K562 (cell line): ENCODE measurements around the gene DGCR8. TPM values are rescaled to one million over a fixed set of nuclear protein-coding genes. Genes with fewer than 3 reads are reported as not detected.

Experiments used
- CEBPB ChIP-seq: fragments of 450-650 bp; IDR thresholded peaks from 2 replicates; pipeline ENCODE4 v1.6.1; 2016; ENCODE audit warnings: missing genetic modification characterization, missing compliant biosample characterization
- DPF2 ChIP-seq: fragments of 450-650 bp; IDR thresholded peaks from 2 replicates; pipeline ENCODE4 v1.6.1; 2016
- KDM4B ChIP-seq, 2 experiments: fragments of 450-650 bp in 1 of 2; sonication (generic) in 1 of 2; IDR thresholded peaks; 2 replicates each; pipeline ENCODE4 v1.6.1; 2016 to 2017; ENCODE audit warnings: borderline replicate concordance in 2 of 2, antibody characterized with exemption in 1 of 2, low read depth in 1 of 2, mild to moderate bottlenecking in 1 of 2
- NFE2L1 ChIP-seq: fragments of 450-650 bp; IDR thresholded peaks from 2 replicates; pipeline ENCODE4 v1.6.1; 2016; ENCODE audit warnings: missing genetic modification characterization, low read depth, mild to moderate bottlenecking, missing compliant biosample characterization, moderate library complexity, borderline replicate concordance
- POLR2H ChIP-seq: IDR thresholded peaks from 2 replicates; pipeline ENCODE4 v1.6.1; 2016; ENCODE audit warnings: missing genetic modification characterization, low read depth, mild to moderate bottlenecking, control low read depth, missing compliant biosample characterization, moderate library complexity
- RAD21 ChIP-seq, 2 experiments: fragments of 250-450 bp in 1 of 2; fragments of 450-650 bp in 1 of 2; sonication (Bioruptor Pico) in 1 of 2; formaldehyde crosslinking in 1 of 2; IDR thresholded peaks in 1 of 2; conservative IDR thresholded peaks in 1 of 2; 2 replicates each; pipeline versions ENCODE4 v1.4.0 to v1.8.0; 2020 to 2022; ENCODE audit warnings: mild to moderate bottlenecking in 2 of 2, moderate library complexity in 1 of 2
- RB1 ChIP-seq: fragments of 450-650 bp; IDR thresholded peaks from 2 replicates; pipeline ENCODE4 v1.6.1; 2017; ENCODE audit warnings: low read depth, mild to moderate bottlenecking
- SIX5 ChIP-seq, 2 experiments: IDR thresholded peaks; 2 replicates each; pipeline ENCODE4 v1.6.1; 2011; ENCODE audit warnings: low read length in 2 of 2, borderline replicate concordance in 1 of 2, low read depth in 1 of 2, mild to moderate bottlenecking in 1 of 2, moderate library complexity in 1 of 2; ENCODE audit not compliant: insufficient read depth in 1 of 2
- TBP ChIP-seq: optimal IDR thresholded peaks from 2 replicates; pipeline ENCODE3; 2011; ENCODE audit warnings: low read depth, low read length, improper control_type of control experiment
- TCF7 ChIP-seq: sonication (generic); IDR thresholded peaks from 2 replicates; pipeline ENCODE4 v1.6.1; 2016; ENCODE audit warnings: antibody characterized with exemption, borderline replicate concordance
- ZBTB1 ChIP-seq: sonication (generic); formaldehyde crosslinking; IDR thresholded peaks from 2 replicates; pipeline ENCODE4 v1.8.1; 2023; ENCODE audit warnings: missing genetic modification reagents, low read depth, mild to moderate bottlenecking, borderline replicate concordance
- ZC3H4 ChIP-seq: sonication (generic); formaldehyde crosslinking; IDR thresholded peaks from 2 replicates; pipeline ENCODE4 v1.9.0; 2021; ENCODE audit warnings: missing genetic modification reagents, borderline replicate concordance
- ZNF121 ChIP-seq: sonication (generic); formaldehyde crosslinking; conservative IDR thresholded peaks from 2 replicates; pipeline ENCODE4 v1.8.0; 2022; ENCODE audit warnings: missing genetic modification reagents
- polyA plus RNA-seq, 8 experiments: library from polyadenylated mRNA; depleted of rRNA in 4 of 8; stranded (reverse) in 5 of 8; unstranded in 3 of 8; fragments of >200 nt; fragmentation: Nextera tagmentation in 2 of 8; fragmentation: Illumina TruSeq in 1 of 8; extraction: Ambion mirVana in 2 of 8; extraction: Trizol in 1 of 8; gene quantifications; 2 replicates each; pipeline versions ENCODE4 v1.2.1 to v1.2.3, GENCODE V29; 2011 to 2014; ENCODE audit warnings: inconsistent platforms in 1 of 8, missing spikeins in 1 of 8
- total RNA-seq, 7 experiments: library from RNA; depleted of rRNA in 6 of 7; stranded (reverse); fragments of >200 nt in 6 of 7; fragmentation: Illumina TruSeq in 2 of 7; extraction: Trizol in 2 of 7; gene quantifications; 2 replicates each; pipeline versions ENCODE4 v1.2.1 to v1.2.3, GENCODE V29; 2011 to 2021; ENCODE audit warnings: low replicate concordance in 1 of 7
- TF ChIP-seq, protein P1 (sequence below): fragments of 200-600 bp; sonication (generic); IDR thresholded peaks from one replicate; pipeline ENCODE4 v1.6.1; 2012; ENCODE audit warnings: mild to moderate bottlenecking, low read depth, low read length, inconsistent platforms
- TF ChIP-seq, protein P2 (sequence below): fragments of 450-650 bp; formaldehyde crosslinking; IDR thresholded peaks from 2 replicates; pipeline ENCODE4 v1.4.0; 2022; ENCODE audit warnings: mild to moderate bottlenecking, moderate library complexity
- TF ChIP-seq, protein P3 (sequence below): sonication (generic); formaldehyde crosslinking; IDR thresholded peaks from 2 replicates; pipeline ENCODE4 v1.9.0; 2022; ENCODE audit warnings: mild to moderate bottlenecking, missing genetic modification reagents

The DGCR8 gene
- total and polyA plus RNA-seq, 9 of the 15 experiments (the other 6 are each of a cell fraction or from before 2014, with no cell fraction given) = 5.9 to 144 (median 80.1) TPM

DNA sequence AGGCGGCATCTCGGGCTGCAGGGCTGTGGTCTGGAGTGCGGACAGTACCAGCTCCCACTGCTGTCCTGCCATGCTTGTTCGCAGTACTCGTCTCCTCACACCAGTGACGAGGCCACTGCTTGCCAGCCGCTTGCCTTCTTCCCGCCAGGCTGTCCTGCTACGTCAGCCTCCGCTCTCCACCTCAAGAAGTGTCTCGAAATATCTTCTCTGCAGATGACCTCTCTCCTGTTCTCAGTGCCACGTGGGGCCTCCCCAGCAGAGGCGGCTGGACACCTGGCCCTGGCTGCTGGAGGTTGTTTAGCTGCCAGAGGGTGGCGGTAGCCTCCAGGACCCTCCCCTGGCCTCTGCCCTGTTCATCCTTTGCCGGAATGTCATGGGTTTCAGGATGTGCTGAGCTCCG lies 73.9 kb downstream of the DGCR8 start (continued):
- TF ChIP-seq, protein P1, sequence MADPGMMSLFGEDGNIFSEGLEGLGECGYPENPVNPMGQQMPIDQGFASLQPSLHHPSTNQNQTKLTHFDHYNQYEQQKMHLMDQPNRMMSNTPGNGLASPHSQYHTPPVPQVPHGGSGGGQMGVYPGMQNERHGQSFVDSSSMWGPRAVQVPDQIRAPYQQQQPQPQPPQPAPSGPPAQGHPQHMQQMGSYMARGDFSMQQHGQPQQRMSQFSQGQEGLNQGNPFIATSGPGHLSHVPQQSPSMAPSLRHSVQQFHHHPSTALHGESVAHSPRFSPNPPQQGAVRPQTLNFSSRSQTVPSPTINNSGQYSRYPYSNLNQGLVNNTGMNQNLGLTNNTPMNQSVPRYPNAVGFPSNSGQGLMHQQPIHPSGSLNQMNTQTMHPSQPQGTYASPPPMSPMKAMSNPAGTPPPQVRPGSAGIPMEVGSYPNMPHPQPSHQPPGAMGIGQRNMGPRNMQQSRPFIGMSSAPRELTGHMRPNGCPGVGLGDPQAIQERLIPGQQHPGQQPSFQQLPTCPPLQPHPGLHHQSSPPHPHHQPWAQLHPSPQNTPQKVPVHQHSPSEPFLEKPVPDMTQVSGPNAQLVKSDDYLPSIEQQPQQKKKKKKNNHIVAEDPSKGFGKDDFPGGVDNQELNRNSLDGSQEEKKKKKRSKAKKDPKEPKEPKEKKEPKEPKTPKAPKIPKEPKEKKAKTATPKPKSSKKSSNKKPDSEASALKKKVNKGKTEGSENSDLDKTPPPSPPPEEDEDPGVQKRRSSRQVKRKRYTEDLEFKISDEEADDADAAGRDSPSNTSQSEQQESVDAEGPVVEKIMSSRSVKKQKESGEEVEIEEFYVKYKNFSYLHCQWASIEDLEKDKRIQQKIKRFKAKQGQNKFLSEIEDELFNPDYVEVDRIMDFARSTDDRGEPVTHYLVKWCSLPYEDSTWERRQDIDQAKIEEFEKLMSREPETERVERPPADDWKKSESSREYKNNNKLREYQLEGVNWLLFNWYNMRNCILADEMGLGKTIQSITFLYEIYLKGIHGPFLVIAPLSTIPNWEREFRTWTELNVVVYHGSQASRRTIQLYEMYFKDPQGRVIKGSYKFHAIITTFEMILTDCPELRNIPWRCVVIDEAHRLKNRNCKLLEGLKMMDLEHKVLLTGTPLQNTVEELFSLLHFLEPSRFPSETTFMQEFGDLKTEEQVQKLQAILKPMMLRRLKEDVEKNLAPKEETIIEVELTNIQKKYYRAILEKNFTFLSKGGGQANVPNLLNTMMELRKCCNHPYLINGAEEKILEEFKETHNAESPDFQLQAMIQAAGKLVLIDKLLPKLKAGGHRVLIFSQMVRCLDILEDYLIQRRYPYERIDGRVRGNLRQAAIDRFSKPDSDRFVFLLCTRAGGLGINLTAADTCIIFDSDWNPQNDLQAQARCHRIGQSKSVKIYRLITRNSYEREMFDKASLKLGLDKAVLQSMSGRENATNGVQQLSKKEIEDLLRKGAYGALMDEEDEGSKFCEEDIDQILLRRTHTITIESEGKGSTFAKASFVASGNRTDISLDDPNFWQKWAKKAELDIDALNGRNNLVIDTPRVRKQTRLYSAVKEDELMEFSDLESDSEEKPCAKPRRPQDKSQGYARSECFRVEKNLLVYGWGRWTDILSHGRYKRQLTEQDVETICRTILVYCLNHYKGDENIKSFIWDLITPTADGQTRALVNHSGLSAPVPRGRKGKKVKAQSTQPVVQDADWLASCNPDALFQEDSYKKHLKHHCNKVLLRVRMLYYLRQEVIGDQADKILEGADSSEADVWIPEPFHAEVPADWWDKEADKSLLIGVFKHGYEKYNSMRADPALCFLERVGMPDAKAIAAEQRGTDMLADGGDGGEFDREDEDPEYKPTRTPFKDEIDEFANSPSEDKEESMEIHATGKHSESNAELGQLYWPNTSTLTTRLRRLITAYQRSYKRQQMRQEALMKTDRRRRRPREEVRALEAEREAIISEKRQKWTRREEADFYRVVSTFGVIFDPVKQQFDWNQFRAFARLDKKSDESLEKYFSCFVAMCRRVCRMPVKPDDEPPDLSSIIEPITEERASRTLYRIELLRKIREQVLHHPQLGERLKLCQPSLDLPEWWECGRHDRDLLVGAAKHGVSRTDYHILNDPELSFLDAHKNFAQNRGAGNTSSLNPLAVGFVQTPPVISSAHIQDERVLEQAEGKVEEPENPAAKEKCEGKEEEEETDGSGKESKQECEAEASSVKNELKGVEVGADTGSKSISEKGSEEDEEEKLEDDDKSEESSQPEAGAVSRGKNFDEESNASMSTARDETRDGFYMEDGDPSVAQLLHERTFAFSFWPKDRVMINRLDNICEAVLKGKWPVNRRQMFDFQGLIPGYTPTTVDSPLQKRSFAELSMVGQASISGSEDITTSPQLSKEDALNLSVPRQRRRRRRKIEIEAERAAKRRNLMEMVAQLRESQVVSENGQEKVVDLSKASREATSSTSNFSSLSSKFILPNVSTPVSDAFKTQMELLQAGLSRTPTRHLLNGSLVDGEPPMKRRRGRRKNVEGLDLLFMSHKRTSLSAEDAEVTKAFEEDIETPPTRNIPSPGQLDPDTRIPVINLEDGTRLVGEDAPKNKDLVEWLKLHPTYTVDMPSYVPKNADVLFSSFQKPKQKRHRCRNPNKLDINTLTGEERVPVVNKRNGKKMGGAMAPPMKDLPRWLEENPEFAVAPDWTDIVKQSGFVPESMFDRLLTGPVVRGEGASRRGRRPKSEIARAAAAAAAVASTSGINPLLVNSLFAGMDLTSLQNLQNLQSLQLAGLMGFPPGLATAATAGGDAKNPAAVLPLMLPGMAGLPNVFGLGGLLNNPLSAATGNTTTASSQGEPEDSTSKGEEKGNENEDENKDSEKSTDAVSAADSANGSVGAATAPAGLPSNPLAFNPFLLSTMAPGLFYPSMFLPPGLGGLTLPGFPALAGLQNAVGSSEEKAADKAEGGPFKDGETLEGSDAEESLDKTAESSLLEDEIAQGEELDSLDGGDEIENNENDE = no peak
- TF ChIP-seq TCF7 (0 out of 2 replicates have a peak, but pooled peaks have one; percentile 41), RB1 (no peak), CEBPB (tag) (no peak), KDM4B (IDR thresholded peaks at IDR 0.05; ENCODE audit: borderline replicate concordance in 2 of 2, low read depth in 1 of 2) (0 out of 4 replicates have a peak, but pooled peaks of 1 of the 2 experiments have one; percentile 5), SIX5 (IDR thresholded peaks at IDR 0.05; ENCODE audit: borderline replicate concordance in 1 of 2, insufficient read depth in 1 of 2, low read depth in 1 of 2, low read length in 2 of 2) (no peak), DPF2 (no peak), RAD21 (CRISPR knock-in tag; conservative IDR thresholded peaks at IDR 0.05 in 1 of 2, IDR thresholded peaks at IDR 0.05 in 1 of 2) (peak in 1 of 2 experiments; percentile 58; a peak in 2 of 4 replicates), ZC3H4 (CRISPR knock-in tag) (peak; percentile 13; the same call in 1 of the 2 replicates), TBP (no peak), POLR2H (tag) (no peak), ZBTB1 (CRISPR knock-in tag) (0 out of 2 replicates have a peak, but pooled peaks have one; percentile 30), ZNF121 (no peak), NFE2L1 (tag) (no peak)
- TF ChIP-seq, protein P2, sequence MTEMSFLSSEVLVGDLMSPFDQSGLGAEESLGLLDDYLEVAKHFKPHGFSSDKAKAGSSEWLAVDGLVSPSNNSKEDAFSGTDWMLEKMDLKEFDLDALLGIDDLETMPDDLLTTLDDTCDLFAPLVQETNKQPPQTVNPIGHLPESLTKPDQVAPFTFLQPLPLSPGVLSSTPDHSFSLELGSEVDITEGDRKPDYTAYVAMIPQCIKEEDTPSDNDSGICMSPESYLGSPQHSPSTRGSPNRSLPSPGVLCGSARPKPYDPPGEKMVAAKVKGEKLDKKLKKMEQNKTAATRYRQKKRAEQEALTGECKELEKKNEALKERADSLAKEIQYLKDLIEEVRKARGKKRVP = no peak
- TF ChIP-seq, protein P3, sequence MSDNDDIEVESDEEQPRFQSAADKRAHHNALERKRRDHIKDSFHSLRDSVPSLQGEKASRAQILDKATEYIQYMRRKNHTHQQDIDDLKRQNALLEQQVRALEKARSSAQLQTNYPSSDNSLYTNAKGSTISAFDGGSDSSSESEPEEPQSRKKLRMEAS (CRISPR knock-in tag) = peak; percentile 82
